Ishikawa (cell line): ENCODE measurements around the gene TMEM167B.

ENCODE experiments used
- CEBPB ChIP-seq: IDR thresholded peaks from 2 replicates; pipeline ENCODE4 v1.6.1; 2012
- EP300 ChIP-seq: IDR thresholded peaks from 2 replicates; pipeline ENCODE4 v1.6.1; 2012; ENCODE audit warnings: borderline replicate concordance
- FOXM1 ChIP-seq: IDR thresholded peaks from 2 replicates; pipeline ENCODE4 v1.6.1; 2012; ENCODE audit warnings: low read depth, borderline replicate concordance
- TAF1 ChIP-seq: IDR thresholded peaks from 2 replicates; pipeline ENCODE4 v1.6.1; 2012; ENCODE audit warnings: low read depth, mild to moderate bottlenecking
- YY1 ChIP-seq: IDR thresholded peaks from 2 replicates; pipeline ENCODE4 v1.6.1; 2012; ENCODE audit warnings: low read depth
- TF ChIP-seq, protein P1 (sequence below): IDR thresholded peaks from 2 replicates; pipeline ENCODE4 v1.6.1; 2012; ENCODE audit warnings: low read depth, mild to moderate bottlenecking
- TF ChIP-seq, protein P2 (sequence below): IDR thresholded peaks from 2 replicates; pipeline ENCODE4 v1.6.1; 2012

DNA sequence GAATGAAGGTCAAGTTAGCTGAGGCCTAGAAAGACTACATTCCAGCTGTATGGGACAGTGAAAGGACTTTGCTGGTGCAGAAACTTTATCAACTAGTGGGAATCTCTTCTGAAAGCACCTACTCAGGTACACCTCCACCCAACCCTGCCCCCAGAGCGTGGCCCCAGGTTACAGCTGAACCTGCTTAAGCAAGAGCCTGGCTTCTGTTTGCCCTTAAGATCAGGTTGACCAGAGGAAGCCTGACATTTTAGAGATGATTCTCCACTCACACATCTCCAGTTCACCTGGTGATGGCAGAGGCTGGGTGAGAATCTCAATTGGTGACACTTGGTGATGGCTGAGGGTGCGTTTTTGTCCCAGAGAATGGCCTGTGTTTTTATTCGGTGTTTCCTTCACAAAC, 47.4 kb downstream of the TMEM167B start:
- TF ChIP-seq, protein P1, sequence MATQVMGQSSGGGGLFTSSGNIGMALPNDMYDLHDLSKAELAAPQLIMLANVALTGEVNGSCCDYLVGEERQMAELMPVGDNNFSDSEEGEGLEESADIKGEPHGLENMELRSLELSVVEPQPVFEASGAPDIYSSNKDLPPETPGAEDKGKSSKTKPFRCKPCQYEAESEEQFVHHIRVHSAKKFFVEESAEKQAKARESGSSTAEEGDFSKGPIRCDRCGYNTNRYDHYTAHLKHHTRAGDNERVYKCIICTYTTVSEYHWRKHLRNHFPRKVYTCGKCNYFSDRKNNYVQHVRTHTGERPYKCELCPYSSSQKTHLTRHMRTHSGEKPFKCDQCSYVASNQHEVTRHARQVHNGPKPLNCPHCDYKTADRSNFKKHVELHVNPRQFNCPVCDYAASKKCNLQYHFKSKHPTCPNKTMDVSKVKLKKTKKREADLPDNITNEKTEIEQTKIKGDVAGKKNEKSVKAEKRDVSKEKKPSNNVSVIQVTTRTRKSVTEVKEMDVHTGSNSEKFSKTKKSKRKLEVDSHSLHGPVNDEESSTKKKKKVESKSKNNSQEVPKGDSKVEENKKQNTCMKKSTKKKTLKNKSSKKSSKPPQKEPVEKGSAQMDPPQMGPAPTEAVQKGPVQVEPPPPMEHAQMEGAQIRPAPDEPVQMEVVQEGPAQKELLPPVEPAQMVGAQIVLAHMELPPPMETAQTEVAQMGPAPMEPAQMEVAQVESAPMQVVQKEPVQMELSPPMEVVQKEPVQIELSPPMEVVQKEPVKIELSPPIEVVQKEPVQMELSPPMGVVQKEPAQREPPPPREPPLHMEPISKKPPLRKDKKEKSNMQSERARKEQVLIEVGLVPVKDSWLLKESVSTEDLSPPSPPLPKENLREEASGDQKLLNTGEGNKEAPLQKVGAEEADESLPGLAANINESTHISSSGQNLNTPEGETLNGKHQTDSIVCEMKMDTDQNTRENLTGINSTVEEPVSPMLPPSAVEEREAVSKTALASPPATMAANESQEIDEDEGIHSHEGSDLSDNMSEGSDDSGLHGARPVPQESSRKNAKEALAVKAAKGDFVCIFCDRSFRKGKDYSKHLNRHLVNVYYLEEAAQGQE, result no peak
- TF ChIP-seq CEBPB, result no peak
- no peak for TF ChIP-seq YY1
- TF ChIP-seq EP300, result no peak
- TF ChIP-seq, protein P2, sequence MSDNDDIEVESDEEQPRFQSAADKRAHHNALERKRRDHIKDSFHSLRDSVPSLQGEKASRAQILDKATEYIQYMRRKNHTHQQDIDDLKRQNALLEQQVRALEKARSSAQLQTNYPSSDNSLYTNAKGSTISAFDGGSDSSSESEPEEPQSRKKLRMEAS, result no peak
- no peak for TF ChIP-seq FOXM1
- no peak for TF ChIP-seq TAF1
